ENCODE measurements around the gene PKD1.

DNA sequence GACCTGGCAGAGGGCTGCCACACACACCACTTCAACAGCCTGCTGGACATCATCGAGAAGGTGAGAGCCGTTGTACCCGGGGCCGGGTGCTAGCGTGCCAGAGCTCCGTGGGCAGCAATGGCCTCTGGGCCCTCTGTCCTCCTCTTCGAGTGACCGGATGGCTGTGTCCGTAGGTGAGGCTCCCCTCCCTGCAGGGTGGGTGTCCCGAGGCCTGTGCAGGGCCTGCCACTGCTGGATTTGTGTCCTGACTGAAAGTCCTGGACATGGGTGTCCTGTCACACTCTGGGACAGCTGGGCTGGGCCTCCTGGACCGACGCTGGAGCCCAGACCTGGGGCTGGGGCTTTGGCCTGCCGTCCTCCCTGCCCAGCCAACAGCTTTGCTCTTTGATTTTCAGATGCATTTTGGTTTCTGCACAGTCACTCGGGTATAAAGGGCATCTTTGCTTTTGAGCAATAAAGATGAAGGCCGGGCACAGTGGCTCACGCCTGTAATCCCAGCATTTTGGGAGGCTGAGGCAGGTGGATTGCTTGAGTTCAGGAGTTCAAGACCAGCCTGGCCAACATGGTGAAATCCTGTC, 71.2 kb downstream of the PKD1 start:
- no peak for TF ChIP-seq POLR2A (IDR thresholded peaks at IDR 0.05)
- TF ChIP-seq, protein P1, sequence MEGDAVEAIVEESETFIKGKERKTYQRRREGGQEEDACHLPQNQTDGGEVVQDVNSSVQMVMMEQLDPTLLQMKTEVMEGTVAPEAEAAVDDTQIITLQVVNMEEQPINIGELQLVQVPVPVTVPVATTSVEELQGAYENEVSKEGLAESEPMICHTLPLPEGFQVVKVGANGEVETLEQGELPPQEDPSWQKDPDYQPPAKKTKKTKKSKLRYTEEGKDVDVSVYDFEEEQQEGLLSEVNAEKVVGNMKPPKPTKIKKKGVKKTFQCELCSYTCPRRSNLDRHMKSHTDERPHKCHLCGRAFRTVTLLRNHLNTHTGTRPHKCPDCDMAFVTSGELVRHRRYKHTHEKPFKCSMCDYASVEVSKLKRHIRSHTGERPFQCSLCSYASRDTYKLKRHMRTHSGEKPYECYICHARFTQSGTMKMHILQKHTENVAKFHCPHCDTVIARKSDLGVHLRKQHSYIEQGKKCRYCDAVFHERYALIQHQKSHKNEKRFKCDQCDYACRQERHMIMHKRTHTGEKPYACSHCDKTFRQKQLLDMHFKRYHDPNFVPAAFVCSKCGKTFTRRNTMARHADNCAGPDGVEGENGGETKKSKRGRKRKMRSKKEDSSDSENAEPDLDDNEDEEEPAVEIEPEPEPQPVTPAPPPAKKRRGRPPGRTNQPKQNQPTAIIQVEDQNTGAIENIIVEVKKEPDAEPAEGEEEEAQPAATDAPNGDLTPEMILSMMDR (IDR thresholded peaks at IDR 0.05), result no peak
